ENCODE measurements around the gene SYNGR2.

DNA sequence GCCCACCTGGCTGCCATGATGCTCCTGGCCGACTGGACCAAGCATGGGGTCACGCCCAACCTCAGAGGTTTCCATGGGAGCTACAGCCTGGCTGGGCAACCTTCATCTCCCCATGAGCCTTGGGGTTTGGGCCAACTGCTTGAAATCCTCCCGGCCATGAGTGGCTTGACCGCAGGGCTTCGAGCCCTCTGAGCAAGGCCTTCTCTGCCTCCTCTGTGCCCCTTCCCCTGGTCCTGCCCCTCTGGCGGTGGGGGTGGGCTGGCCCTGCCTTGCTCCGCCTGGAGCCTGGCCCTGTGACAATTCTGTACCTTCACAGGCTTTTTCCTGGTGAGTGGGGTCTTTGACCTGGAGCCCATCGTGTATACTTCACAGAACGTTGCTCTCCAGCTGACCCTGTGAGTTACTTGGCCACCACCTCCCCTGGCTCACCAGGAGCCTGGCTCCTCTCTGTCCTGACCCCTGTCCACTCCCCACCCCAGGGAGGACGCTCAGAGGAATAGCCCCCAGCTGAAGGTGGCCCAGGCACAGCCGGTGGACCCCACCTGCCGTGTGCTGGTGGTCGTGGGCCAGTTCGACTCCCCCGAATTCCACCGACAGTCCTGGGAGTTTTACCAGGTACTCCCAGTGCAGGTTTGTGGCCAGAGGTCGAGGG, 36.9 kb downstream of the SYNGR2 start:
- no peak for TF ChIP-seq EZH2 (IDR thresholded peaks at IDR 0.05)
- TF ChIP-seq POLR2AphosphoS5 (IDR thresholded peaks at IDR 0.05; ENCODE audit: borderline replicate concordance, low read depth, low read length) = no peak
- no peak for TF ChIP-seq FOXP2 (optimal IDR thresholded peaks at IDR 0.05; ENCODE audit: control extremely low read depth, extremely low read length, insufficient read depth)
